Measurements from ENCODE around the gene TEX48. TPM values are rescaled to one million over a fixed set of nuclear protein-coding genes. Genes with fewer than 3 reads are reported as not detected.

TEX48 gene
- total RNA-seq, 2 donors from 2014 or later, result not detected

GRCh38 chr9:114688379-114688778 lies 6.4 kb upstream of the TEX48 start:
- DNase-seq (ENCODE audit: low spot score), result no peak
- Histone ChIP-seq H3K36me3 (no peaks in the 10 kb centered on the region), H3K4me1 (no peaks in the 10 kb centered on the region), H3K27ac (no peak overlapping the region), H3K27me3 (no peaks in the 10 kb centered on the region), H3K4me3 (no peak overlapping the region), H3K9me3 (no peaks in the 10 kb centered on the region)
- no peak for TF ChIP-seq CTCF (IDR thresholded peaks at IDR 0.05)

- Histone ChIP-seq H3K4me1 (no peaks in the 10 kb centered on the region), H3K27me3 (no peaks in the 10 kb centered on the region), H3K9me3 (no peaks in the 10 kb centered on the region), H3K4me3 (no peak overlapping the region), H3K36me3 (no peaks in the 10 kb centered on the region), H3K27ac (no peak overlapping the region)
- DNase-seq (ENCODE audit: low spot score), result no peak
- TF ChIP-seq CTCF (IDR thresholded peaks at IDR 0.05), result no peak
Measured at GRCh38 chr9:114687034-114687433, 5.0 kb upstream of the TEX48 start.

GRCh38 chr9:114685951-114686350 lies 4.0 kb upstream of the TEX48 start:
- H3K9me3 ChIP-seq, result no peaks in the 10 kb centered on the region
- no peak for DNase-seq (ENCODE audit: low spot score)
- H3K36me3 ChIP-seq, result no peaks in the 10 kb centered on the region
- H3K27me3 ChIP-seq, result no peaks in the 10 kb centered on the region
- no peaks in the 10 kb centered on the region for H3K4me1 ChIP-seq
- H3K4me3 ChIP-seq, result no peak overlapping the region
- no peak for TF ChIP-seq CTCF (IDR thresholded peaks at IDR 0.05)
- no peak overlapping the region for H3K27ac ChIP-seq

DNA sequence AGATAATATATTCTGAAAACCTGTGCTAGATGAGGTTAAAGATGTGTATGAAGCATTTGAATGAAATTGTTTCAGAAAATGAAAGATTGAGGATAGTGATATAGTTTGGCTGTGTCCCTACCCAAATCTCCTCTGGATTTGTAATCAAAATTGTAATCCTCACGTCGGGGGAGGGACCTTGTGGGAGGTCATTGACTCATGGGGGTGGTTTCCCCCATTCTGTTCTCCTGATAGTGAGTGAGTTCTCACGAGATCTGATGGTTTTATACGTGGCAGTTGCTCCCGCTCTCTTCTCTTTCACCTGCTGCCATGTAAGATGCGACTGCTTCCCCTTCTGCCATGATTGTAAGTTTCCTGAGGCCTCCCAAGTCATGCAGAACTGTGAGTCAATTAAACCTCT lies 2.0 kb upstream of the TEX48 start:
- H3K4me1 ChIP-seq, result no peaks in the 10 kb centered on the region

DNA sequence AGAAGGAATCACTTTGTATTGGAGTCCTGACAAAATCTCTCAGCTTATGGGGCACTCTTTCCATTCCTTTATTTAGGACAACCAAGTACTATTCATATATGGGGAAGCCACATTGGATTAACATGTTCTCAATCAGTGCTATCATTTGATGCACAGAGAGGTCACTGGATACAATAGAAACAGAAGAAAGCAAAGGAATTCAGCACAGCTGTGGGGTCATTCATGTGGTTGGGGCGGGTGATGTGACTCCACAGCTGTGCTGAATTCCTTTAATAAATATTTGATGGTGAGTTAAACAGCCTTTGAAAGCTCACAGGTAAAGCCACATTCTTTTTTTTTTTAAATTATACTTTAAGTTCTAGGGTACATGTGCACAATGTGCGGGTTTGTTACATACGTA lies 854 bp upstream of the TEX48 start:
- H3K36me3 ChIP-seq, result no peaks in the 10 kb centered on the region
- no peak overlapping the region for H3K27ac ChIP-seq
- no peak for DNase-seq (ENCODE audit: low spot score)
- no peaks in the 10 kb centered on the region for H3K27me3 ChIP-seq
- H3K9me3 ChIP-seq, result no peaks in the 10 kb centered on the region
- TF ChIP-seq CTCF (IDR thresholded peaks at IDR 0.05), result no peak
- H3K4me1 ChIP-seq, result no peaks in the 10 kb centered on the region
- H3K4me3 ChIP-seq, result no peak overlapping the region

More for the DNA sequence above, 2.0 kb upstream of the TEX48 start:
- no peaks in the 10 kb centered on the region for H3K9me3 ChIP-seq
- no peak for TF ChIP-seq CTCF (IDR thresholded peaks at IDR 0.05)
- H3K27me3 ChIP-seq, result no peaks in the 10 kb centered on the region
- no peaks in the 10 kb centered on the region for H3K36me3 ChIP-seq
- DNase-seq (ENCODE audit: low spot score), result no peak
- no peak overlapping the region for H3K4me3 ChIP-seq
- H3K27ac ChIP-seq, result no peak overlapping the region

- Histone ChIP-seq H3K36me3 (no peaks in the 10 kb centered on the region), H3K4me3 (no peak overlapping the region), H3K27ac (no peak overlapping the region), H3K27me3 (no peaks in the 10 kb centered on the region), H3K4me1 (no peaks in the 10 kb centered on the region), H3K9me3 (no peaks in the 10 kb centered on the region)
- no peak for TF ChIP-seq CTCF (IDR thresholded peaks at IDR 0.05)
- DNase-seq (ENCODE audit: low spot score), result no peak
Measured at GRCh38 chr9:114680259-114681001, 1.6 kb downstream of the TEX48 start.
